GM19438 (cell line): Measurements from ENCODE around the gene ADORA2B.
A peak's percentile ranks its signal among the peaks of the same experiment; 100 is the strongest.
"Not testable (repeated sequence)": the region's sequence is repeated elsewhere in the genome, so short reads cannot be mapped to it uniquely, and the experiment has no call there.

ENCODE experiments used
- ATAC-seq: cut with Tn5 transposase; IDR thresholded peaks from one replicate; pipeline ENCODE4 v1.9.1; 2021; ENCODE audit warnings: low read depth; ENCODE audit not compliant: unreplicated experiment

ADORA2B gene

GRCh38 chr17:15921640-15922039, 23.3 kb upstream of the ADORA2B start:
- ATAC-seq, result no peak

- no peak for ATAC-seq
These were observed 22.3 kb upstream of the ADORA2B start for GRCh38 chr17:15922586-15922985.

DNA sequence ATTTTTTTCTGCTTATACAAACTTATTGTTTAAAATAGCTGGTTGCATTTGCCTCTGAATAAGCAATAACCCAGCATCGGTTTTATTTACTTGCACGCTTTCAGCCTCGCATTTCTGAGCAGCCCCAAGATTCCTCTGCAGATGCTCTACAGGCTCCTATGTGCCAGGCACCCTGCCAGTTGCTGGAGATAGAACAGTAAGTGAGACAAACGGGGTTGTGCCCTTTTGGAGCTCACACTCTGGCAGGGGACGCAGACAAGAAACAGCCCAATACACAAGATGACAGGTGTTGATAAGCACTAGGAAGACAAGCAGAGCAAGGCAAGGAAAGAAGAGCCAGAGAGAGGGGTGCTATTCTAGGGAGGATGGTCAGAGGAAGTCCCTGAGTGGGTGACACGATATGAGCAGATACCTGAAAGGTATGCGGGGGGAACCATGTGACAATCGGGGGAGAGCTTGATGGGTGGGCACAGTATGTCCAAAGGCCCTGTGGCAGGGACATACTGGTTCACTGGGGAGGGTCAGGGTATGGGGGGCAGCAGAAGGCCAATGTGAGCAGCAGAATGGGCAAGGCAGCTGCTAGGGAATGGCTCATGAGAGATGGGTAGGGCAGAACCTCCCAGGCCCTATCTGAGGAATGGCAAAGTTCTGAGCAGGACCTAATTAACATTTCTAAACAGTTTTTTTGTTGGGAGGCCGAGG, 18.7 kb upstream of the ADORA2B start:
- no peak for ATAC-seq

DNA sequence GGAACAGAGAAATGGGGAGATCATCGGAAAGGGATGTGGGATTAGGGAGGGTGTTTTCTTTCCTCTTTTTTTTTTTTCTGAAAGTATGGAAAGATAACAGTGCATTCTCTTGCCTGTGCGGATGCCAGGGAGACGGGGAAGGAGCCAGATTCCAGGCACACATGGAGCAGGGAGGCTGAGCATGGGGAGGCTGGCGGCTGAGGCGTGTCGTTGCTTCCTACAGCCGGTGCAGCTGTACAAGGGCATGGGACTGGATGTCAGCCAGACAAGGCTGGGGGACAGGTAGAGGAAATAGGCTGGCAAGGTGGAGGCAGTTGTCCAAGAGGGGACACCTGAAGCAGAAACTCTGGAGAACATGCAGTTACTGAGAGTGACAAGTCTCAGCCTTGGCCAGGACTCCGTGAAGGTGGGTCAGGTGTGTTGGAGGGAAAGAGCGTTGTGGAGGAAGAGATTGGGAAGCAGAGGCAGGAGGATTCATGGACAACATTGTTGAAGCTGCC, 16.6 kb upstream of the ADORA2B start:
- no peak for ATAC-seq

DNA sequence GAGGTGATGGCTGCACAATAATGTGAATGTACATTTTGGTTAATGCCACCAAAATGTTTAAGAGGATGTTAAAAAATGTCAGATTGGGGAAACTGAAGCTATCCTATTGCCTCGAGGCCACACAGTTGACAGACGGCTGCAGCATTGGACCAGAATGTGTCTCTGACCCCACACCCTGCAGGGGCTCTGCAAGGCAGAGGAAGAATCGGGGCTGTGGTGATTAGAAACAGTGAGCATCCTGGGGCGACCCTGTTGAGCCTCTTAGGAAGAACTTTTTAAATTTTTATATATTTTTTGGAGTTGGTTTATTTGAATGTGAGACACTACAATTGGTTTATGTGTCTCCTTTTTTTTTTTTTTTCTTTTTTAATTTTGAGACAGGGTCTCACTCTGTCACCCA, 15.0 kb upstream of the ADORA2B start:
- ATAC-seq, result no peak

DNA sequence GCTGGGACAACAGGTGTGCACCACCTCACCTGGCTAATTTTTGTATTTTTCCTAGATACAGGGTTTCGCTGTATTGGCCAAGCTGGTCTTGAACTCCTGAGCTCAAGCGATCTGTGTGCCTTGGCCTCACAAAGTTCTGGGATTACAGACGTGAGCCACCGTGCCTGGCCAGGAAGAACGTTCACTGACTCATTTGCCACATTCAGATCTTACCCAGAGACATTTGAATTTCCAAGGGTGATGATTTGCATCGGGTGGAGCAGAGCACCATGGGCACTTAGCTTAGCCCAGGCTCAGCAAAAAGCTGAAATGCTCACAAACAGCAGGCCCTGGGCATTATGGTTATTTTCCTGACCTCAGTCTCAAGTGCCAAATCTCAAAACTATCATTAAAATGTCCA, 14.5 kb upstream of the ADORA2B start:
- no peak for ATAC-seq

- ATAC-seq, result no peak
These were observed 13.5 kb upstream of the ADORA2B start for GRCh38 chr17:15931394-15931793.

DNA sequence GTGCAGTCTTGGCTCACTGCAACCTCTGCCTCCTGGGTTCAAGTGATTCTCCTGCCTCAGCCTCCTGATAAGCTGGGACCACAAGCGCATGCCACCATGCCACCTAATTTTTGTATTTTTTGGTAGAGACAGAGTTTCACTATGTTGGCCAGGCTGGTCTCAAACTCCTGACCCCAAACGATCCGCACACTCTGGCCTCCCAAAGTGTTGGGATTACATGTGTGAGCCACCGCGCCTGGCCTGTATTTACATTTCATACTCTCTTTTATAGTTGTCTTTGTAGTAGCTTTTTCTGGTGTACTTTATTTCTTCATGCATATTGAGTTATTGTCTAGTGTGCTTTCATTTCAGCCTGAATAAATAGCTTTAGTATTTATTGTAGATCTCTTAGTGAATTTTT, 10.1 kb upstream of the ADORA2B start:
- ATAC-seq, result no peak

DNA sequence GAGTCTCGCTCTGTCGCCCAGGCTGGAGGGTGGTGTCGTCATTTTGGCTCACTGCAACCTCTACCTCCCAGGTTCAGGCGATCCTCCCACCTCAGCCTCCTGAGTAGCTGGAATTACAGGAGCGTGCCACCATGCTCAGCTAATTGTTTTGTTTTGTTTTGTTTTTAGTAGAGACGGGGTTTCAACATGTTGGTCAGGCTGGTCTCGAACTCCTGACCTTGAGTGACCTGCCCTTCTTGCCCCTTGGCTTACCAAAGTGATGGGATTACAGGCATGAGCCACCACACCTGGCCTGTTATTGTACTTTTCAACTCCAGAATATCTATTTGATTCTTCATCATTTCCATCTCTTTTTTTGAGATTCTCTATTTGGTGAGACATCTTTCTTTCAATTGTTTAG, 9.0 kb upstream of the ADORA2B start:
- ATAC-seq, result no peak

DNA sequence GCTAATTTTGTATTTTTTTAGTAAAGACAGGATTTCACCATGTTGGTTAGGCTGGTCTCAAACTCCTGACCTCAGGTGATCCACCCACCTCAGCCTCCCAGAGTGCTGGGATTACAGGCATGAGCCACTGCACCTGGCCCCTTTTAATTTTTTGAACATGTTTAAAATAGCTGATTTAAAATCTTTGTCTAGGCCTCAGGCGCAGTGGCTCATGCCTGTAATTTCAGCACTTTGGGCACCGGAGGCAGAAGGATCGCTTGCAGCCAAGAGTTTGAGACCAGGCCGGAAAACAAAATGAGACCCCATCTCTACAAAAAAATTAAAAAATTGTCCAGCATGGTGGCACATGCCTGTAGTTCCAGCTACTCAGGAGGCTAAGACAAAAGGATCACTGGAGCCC, 8.4 kb upstream of the ADORA2B start:
- not testable (repeated sequence) for ATAC-seq

GRCh38 chr17:15941781-15942180, 3.1 kb upstream of the ADORA2B start:
- no peak for ATAC-seq

DNA sequence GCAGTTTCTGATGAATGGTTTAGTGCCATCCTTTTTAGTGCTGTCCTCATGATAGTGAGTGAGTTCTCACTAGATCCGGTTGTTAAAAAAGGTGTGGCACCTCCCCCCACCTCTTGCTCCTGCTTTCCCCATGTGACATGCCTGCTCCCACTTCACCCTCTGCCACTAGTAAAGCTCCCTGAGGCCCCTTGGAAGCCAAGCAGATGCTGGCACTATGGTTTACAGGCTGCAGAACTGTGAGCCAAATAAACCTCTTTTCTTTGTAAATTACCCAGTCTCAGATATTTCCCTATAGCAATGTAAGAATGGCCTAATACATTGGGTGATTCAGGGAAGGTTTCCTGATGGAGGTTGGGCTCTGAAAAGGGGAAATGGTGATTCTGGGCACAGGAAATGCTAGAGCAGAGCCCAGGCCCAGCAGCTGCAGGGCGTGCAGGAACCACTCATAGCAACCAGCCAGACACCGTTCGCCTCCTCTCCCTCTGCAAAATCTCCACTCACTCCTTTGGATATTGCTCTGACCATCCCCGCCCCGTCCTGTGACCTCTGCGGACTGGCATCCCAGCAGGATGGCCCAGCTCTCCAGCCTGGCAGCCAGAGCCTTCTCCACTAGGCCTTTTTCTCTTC, 2.6 kb upstream of the ADORA2B start:
- no peak for ATAC-seq

DNA sequence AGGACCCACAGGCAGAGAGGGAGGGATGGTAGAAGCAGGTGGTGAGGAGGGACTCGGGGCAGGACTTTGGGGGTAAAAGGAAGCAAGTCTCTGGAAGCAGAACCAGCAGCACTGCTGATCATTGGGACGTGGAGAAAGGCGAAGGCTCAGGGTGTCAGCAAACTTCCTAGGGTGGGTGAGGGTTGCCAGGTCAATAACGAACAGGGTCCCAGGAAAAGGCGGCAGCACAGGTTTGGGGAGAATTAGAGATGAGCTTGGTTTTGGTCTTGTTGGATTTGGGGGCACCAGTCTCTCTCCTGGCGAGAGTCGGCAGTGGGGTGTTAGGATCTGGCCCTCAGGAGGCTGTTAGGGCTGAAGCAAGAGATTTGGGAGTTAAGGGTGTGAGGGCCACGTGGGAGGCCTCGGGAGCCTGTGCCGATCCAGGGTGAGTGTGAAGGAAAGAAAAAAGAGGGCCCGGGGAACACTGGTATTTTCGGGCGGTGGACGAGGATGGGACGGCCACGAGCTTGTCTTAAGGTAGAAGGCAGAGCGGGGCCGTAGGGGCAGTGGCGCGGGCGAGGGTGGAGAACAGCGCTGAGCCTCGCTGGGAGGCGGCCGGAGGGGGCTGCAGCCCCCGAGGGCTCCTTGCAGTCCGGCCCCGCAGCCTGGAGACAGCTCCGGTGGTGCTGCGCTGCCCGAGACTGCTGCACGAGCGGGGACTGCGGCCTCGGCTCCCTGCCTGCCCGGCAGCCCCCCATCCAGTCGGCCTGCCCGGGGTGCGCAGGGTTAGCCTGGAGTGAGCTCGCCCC, 765 bp upstream of the ADORA2B start:
- ATAC-seq, result peak; percentile 57

DNA sequence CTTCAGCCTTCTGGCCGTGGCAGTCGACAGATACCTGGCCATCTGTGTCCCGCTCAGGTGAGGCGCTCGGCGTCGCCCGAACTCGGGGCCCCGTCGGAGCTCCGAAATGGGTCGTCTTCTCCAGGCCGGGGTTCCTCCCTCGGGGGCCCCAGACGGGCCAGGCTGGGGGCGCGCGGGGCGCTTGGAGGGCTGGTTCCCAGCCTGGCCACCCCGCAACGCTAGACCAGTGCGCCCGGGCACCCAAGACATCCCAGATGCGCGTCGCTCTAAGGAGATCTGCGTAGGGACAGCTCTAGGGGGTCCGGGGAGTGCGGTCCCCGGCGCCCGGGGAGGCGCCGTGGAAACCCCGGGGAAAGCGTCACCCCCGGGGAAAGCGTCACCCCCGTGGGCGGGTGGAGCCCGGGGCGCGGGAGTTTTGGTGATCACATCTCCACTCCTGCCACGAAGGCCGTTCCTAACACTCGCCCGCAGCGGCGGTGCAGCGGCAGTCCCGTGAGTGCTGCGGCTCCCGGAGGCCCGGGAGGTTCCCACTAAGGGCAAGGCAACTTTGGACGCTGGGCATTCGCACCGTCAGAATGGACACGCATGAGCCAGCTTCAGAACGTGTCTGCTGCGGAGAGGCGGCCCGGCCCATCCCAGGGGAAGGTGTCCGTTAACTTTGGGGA, 729 bp downstream of the ADORA2B start:
- no peak for ATAC-seq

DNA sequence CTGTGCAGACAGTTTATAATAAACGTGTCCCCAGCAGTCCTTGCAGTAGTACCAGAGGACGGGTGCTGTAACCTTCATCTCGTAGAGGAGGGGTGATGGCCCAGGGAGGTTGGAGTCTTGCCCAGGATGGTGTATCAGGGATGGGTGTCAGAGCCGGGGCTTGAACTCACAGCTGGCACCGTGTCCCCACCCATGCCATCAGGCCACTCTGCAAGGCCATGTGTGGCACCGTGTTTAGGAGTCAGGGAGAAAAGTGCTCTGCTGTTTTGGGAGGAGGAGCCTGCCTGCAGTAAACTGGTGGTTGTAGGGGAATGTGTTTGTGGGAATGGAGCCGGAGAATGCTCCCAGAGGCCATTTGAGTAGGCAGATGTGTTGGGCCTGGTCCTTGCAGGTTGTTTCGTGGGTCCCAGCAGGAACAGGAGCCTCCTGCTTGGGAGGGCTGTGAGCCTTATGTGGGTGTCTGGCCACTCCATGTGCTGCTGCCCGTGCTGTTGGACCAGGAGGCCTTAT, 1.7 kb downstream of the ADORA2B start:
- no peak for ATAC-seq

GRCh38 chr17:15947271-15947670, 2.3 kb downstream of the ADORA2B start:
- no peak for ATAC-seq

- no peak for ATAC-seq
These were observed 3.2 kb downstream of the ADORA2B start for GRCh38 chr17:15947976-15948752.

- ATAC-seq, result no peak
These were observed 6.6 kb downstream of the ADORA2B start for GRCh38 chr17:15951368-15952047.

DNA sequence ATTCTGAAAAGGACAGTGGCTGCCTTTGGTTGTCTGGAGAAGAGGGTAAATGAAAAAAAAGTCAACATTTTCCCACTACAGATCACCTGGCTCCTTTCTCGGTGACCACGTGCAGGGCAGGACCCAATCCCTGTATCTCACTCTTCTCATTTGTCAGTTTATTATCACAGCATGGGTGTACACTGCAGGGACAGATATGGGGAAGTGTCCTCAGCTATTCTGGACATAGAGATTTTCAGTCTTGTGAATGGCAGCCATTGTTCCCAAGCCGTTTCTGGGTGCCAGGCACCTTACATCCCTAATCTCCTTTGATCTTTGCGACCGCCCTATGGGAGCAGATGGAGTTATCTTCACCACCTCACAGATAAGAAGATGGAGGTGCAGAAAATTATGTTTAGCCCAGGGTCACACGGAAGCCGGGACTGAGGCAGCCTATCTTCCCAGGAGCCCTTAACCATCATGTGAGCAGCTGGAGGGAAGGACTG, 7.2 kb downstream of the ADORA2B start:
- no peak for ATAC-seq
